Fibroblast of skin of right quadriceps (primary cell): ENCODE measurements around the gene HOXD13.

ENCODE experiments used
- DNase-seq: peaks from one replicate; pipeline ENCODE4 v3.0.0-alpha.2; 2013

HOXD13 gene

DNA sequence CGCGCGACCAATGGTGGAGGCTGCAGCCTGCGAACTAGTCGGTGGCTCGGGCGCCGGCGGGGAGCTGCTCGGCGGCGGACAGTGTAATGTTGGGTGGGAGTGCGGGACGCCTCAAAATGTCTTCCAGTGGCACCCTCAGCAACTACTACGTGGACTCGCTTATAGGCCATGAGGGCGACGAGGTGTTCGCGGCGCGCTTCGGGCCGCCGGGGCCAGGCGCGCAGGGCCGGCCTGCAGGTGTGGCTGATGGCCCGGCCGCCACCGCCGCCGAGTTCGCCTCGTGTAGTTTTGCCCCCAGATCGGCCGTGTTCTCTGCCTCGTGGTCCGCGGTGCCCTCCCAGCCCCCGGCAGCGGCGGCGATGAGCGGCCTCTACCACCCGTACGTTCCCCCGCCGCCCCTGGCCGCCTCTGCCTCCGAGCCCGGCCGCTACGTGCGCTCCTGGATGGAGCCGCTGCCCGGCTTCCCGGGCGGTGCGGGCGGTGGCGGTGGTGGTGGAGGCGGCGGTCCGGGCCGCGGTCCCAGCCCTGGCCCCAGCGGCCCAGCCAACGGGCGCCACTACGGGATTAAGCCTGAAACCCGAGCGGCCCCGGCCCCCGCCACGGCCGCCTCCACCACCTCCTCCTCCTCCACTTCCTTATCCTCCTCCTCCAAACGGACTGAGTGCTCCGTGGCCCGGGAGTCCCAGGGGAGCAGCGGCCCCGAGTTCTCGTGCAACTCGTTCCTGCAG is 30.3 kb downstream of the HOXD13 start, which contains the start of gene HOXD9:
TSS of gene HOXD9 (plus strand) at position 37 of the 728 bp plus-strand sequence. CDS start at position 87, 50 bp downstream.
- DNase-seq = no peak

DNA sequence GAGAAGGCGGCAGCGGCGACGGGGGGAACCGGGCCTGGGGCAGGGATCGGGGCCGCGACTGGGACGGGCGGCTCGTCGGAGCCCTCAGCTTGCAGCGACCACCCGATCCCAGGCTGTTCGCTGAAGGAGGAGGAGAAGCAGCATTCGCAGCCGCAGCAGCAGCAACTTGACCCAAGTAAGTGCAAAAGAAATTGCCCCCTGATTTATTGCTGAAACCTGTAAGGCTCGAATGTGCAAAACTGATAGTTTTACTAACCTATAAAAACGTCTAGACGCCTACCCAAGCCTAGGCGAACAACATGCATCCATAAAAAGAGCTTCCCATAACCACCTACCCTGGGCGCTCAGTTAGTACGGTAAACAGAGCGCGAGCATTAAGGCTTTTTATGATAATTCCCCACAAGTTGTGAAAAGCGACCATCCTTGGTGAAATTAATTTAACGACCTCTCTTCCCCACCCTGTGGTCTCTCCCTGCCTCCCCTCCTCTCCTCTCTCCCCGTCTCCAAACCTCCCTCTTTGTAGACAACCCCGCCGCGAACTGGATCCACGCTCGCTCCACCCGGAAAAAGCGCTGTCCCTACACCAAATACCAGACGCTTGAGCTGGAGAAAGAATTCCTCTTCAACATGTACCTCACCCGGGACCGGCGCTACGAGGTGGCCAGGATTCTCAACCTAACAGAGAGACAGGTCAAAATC is 31.0 kb downstream of the HOXD13 start:
- DNase-seq = no peak

DNA sequence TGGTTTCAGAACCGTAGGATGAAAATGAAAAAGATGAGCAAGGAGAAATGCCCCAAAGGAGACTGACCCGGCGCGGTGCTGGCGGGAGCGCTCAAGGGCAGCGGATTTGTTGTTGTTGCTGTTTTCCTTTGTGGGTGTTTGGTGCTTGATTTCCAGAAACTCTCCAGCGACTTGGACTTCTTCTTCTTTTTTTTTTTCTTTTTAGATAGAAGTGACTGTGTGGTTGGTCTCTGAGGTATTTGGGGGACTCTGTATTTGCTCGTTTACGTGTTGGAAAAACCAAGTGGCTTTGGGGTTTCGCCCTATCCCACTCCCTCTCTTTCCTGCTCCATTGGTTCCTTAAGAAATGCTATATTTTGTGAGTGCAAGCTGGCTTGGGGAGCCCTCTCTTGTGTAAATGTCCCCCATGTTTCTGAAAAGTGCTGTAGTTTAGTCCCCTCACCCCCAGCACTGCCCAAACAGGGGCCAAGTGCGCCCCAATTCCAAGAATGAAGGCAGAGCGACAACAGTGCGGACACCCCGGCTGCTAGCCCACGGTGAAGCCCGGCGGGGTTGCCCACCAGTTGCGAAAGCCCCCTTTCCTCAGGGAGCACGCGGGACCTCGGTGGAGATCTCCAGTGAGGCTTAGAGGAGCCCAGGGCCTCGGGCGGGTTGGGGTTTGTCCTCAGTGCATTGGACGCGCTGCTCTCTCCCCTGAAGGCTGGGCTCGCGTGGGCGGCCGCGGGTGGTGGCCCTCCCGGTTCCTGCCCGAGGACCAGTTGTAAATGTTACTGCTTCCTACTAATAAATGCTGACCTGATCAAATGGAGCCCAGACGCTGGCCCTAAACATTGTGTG is 31.8 kb downstream of the HOXD13 start:
- no peak for DNase-seq

DNA sequence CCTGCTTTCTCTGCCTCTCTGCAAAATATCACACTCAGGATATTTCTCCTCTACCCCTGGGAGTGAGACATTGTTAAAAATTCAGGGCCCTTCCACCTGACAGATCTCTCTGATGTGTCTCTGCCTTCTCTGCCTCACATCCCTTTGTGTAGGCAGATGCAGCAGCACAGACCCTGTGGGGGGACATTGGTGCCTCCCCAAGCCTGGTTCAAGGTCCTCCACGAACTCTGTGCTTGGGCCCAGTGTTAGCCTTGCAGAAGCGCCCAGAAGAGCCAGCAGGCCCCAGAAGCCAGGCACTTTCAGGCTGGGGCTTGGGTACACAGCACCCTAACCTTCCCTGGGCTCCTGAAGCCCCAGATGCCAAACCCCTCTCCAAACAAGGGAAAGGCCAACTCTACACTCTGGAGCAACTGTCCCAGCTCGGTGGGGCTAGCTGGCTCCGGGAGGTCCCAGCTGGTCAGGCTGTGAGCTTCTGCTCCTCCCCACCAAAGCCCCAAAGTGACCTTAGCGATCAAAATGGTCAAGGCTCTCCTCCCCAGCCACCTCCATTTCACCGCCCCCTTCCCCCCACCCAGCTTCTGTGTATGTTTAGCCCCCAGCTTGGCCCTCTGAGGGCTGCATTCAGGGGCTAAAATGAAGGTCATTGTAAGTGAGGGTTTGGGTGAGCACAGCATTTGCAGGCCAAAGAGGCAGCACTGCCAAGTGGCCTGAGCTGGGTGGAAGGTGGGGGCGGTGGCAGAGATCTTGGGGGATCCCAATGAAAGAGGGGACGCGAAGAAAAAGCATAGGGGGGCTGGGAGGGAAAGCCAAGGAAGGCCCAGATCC is 32.6 kb downstream of the HOXD13 start:
- DNase-seq = no peak

DNA sequence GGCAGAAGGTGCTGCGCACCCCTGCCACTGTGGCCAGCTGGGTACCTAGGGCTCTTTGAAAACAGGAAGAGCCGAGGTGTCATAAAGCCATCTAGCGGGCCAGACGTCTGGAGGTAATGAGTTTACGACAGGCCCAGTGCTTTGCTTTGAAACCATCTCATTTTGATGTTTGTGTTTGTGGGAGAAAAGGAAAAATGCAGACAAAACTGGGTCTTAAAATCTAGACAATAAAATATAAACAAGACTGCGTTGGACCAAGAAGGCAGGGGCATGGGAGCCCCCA is 33.2 kb downstream of the HOXD13 start:
- DNase-seq = no peak

DNA sequence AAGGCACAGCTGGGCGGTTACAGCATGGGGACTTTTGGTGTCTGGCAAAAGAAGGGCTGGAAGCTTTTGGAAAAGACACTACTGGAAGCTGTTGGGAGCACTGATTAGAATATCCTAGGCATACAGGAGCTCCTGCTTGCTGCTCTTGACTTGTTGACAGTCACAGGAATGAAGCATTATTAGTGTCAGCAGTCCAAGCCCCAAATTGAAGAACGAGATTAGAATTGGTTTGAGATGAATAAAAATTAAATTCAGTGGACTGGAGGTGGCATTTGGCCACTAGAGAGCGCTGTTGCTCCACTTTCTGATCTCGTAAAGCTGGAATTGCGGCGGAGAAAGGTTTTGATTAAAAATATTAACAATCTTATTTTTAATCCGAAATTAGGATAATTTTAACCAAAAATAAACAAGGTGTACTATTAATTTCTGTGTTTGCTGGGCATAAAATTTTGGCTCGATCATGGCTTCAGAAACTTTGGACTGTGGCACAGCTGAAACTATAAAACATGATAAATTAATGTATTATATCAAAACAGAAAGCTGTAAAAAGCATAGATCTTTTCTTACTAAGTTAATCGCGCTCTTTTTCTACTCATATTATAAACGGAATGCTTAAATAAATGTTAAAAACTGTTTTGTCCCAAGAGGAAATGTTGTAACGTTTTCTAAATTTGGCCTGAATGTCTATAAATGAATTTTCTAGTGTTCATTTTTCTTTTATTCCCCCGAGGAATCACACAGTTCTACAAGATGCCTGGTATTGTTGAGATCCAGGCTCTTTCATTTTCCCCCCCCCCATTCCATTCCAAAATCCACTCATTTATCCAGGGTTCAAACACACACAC is 34.6 kb downstream of the HOXD13 start:
- DNase-seq = peak; percentile 75

DNA sequence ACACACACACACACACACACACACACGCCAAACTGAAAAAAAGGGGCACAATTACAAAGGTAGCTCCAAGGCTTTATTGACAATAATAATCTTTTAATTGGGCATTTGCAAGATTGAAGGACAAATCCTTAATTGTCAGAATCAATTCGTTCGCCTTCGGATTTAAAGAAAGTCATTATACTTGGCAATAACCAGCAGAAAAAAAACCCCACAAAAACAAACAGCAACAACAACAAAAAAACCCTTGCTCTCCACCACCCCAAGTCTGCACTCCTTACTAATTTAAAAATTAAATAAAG is 35.2 kb downstream of the HOXD13 start:
- DNase-seq = no peak

DNA sequence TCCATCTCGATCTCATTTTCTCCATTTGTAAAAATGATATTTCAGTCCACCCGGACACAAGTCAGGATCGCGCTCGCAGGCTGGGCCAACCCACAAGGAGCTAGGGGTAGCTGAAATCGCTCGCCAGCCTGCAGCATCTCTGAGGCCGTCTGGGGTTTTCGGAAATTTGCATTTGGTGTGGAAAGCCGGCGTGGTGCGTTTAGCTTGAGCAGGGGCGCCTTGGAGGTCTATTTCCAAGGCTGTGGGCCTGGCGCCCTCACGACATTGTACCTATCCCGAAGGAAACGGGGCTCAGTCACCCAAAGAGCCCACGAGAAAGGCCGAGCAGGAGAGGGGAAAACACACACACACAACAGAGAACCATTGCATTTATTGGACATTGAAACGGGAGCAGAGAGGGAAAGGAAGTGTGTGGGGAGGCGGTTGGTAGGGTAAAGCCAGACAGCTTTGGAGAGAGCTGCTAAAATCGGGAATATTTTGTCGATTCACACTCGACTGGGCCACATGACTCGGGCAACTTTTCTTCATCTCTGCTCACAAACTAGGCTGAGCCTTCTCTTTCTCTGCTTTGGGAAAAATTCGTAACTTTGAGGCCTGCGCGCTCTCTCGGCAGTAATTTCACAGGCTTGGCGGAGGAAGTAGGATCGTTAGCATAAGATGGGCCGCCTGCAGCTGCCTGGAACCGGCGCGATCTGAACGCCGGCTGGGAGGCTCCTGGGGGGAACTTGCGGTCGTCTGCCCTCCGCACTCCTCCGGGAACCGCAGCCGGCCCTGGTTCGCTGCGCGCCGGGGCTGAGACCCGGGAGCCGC is 35.9 kb downstream of the HOXD13 start:
- DNase-seq = peak; percentile 63

DNA sequence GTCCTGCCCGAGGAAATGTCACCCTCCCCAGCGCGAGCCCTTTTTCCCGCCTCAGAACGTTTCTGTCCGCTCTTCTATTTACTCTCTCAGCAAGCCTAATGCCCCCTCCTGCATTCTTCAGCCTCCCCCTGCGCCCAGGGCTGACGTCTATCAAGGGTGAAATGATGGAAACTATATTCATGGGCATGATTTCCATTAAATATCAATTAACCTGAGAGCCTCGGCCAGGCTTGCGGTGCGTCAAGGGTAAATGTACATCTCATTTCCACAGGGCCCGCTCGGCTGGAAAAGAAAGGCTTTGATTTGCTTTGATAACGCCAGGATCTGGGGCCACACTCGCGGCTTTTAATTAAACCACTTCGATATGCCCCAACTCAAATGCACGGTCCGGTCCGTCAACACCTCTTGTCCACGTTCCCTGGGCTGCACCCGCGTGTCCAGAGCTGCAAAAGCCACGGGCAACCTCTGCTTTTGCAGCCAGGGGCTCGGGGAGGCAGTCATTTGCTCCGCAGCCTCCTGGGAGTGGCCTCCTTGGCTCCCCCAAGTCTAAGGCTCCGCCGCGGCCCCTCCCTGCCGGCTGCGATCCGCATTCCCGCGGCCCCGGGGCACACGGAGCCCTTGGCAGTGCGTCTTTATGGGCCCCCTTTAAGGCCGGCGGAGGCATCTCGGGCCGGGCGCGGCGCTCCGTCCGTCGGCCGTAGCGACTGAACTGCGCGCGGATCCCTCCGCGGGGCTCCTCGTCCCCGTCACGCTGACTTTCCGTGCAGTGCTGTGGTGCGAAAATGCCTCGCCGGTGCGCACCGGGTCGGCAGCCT is 36.7 kb downstream of the HOXD13 start, which contains the start of gene HOXD8:
TSS of gene HOXD8 (plus strand) at position 724 of the 815 bp plus-strand sequence. CDS start 662 bp downstream, outside the sequence.
- DNase-seq = peak; percentile 95

DNA sequence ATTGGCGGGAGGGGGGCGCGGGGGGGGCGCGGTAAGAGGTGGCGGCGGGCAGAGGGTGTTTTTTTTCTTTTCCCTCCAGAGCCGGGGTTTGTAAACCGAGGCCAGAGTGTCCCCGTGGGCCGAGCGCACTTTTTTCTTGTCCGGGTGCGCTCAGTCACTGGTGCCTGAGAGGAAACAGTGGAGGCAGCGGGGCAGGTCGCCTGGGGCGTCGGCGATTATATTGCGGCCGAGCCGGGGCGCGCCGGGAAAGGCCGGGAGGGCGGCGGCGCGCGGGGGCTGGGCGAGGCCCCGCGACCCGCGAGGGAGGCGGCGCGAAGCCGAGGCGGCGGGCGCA is 37.3 kb downstream of the HOXD13 start:
- DNase-seq = no peak

DNA sequence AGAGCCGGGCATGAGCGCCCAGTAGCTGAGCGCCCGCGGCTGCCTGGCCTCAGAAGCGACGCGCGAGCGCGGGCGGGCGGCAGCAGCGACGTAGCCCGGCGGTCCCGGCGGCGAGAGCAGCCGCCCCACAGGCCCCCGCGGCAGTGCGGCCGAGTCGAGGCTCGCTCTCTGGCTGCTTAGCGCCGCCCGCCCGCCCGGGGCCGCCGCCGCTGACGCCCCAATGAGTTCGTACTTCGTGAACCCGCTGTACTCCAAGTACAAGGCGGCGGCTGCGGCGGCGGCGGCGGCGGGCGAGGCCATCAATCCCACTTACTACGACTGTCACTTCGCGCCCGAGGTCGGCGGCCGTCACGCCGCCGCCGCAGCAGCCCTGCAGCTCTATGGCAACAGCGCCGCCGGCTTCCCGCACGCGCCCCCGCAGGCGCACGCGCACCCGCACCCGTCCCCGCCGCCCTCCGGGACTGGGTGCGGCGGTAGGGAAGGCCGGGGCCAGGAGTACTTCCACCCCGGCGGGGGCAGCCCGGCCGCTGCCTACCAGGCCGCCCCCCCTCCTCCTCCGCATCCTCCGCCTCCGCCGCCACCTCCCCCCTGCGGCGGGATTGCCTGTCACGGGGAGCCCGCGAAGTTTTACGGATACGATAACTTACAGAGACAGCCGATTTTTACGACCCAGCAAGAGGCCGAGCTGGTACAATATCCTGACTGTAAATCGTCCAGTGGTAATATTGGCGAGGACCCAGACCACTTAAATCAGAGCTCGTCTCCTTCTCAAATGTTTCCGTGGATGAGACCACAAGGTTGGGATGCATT is 37.8 kb downstream of the HOXD13 start:
- peak; percentile 98 for DNase-seq

DNA sequence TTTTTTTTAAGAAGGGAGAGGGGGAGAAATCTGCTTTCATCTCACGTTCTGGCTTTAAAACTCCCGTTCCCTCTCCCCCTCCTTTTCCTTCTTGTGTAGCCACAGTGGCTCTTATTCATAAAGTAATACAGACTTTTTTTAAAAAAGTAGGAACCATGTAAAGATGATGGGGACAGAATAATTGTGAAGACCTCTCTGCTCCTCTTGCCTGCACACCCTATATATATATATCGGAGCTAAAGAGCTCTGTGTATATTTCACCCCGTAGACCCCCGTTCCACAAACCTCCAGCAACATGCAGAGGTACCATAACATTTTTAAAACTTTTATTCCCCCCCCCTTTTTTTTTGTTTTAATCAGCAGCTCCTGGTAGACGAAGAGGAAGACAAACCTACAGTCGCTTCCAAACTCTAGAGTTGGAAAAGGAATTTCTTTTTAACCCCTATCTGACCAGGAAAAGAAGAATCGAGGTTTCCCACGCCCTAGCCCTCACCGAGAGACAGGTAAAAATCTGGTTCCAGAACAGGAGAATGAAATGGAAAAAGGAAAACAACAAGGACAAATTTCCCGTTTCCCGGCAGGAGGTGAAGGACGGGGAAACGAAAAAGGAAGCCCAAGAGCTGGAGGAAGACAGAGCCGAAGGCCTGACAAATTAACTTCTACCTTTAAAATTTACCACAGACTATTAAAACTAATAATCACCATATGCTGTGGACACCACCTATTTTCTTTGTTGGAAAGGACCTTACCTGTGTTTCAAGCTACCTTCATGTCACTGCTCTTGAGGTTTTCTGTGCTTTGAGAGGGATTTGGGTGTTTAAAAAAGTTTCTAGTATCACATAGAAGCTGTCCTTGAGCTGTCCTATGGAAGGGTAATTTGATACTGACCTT is 38.7 kb downstream of the HOXD13 start:
- no peak for DNase-seq

DNA sequence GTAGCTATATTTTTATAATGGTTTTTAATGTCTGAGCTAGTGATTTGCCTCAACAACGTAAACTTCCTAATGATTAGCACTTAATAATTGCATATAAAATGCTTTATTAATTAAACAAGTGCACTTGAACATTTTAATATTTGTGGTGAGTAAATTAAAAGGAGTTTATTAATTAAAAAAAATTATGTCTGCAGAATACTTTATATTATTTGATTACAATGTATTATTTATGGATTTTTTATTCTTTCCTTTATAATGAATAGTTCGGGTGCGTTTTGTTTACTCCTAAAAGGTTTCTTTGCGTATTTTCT is 39.3 kb downstream of the HOXD13 start:
- no peak for DNase-seq

DNA sequence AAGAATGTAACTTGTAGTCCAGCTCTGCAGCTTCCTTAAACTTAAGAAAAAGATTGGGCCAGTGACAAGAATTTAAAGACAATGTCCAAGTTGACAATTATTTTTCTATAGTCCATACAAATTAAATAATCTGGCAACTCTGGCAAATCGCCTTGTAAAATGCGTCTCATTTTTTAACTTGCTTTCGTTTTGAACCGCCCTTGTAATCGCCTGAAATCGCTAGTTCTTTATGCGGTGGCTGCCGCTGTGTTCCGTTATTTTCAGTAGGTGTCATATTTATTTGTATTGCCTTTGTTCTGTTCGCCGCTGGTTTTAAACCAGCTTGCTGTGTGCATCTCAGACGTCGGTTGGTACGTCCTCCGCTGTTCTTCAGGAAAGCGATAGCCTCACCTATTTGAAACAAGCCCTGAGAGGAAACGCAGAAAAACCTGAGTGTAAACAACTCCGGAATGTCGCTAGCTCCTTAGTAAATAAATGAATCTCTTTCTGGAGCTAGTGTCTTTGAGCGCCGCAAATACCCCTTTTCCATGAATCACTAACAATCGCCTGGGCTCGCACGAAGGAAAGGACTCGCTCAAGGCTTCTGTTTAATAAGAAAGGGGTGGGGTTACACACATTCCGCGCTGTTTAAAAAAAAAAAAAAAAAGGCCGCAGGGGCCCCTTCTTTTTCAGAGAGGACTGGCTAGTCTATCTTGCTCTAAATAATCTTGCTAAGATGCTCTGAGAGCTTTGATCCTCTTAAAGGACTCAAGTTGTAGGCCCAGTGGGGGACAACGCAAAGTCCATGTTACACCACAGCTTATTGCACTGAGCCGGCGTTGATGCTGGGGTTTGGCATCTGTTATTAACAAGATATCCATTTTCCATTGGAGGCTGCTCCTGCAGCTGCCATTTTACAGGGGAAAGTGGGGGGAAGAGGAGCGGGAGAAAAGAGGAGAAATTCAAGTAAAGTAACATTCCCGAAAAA is 40.0 kb downstream of the HOXD13 start:
- peak; percentile 82 for DNase-seq

DNA sequence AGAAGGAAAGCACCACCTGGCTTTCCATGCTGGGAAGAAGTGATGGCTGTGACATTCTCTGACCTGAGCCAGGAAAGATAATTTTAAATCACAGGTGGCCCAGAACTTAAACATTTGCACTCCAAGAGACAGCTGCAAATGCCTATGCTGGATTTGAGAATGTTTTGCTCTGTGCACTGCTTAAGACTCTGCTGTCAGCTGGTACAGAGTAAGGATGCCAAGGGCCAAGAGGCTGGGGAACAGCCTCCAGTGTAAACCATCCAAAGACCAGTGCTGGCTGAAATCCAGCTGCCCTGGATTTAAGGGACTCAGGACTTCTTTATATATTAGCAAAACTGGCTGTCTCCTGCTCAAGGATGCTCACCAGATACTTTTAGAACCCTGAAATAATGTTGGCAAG is 40.9 kb downstream of the HOXD13 start:
- no peak for DNase-seq

DNA sequence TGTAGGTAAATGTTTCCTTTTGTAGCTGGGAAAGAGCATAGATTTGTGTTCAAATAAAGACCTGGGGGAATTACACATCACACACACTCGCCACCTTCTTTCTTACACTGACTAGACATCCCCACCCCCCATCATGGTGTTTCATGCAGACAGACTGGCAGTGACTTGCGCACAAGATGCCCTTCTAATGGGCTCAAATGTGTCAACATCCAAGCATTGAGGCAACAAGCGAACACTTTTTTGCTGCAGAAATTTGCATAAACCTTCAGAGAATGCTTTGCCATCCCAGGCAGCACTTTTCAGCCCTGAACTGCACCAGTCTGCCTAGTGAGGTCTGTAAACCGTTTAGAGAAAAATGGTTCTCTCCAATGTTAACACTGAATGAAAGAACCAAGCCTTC is 41.5 kb downstream of the HOXD13 start:
- no peak for DNase-seq

DNA sequence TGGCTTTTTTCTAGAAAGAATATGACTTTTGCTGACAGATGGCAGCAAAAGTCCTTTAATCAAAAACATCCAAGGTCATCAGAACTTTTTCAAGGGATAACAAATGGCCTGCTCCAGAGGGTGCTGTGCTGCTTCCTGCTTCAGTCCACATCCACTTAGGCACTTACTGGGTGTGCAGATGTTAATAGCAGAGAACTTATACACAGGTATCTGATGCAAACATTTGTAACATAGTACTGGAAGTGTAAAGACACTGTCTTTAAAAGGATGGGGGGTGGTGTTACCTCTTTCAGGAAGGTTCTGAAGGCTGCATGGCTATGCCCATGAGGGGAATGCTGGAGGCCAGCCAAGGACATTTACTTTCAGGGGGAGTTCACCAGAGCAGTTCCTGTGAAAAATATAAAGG is 42.5 kb downstream of the HOXD13 start:
- DNase-seq = peak; percentile 75
